COR-L47 (cell line): ENCODE results near the gene EMILIN3.
"Not testable (repeated sequence)": the region's sequence is repeated elsewhere in the genome, so short reads cannot be mapped to it uniquely, and the experiment has no call there.

Experiments used
- DNase-seq: peaks from one replicate; lab custom pipeline; 2025; lab: John Stamatoyannopoulos, UW

EMILIN3 gene

DNA sequence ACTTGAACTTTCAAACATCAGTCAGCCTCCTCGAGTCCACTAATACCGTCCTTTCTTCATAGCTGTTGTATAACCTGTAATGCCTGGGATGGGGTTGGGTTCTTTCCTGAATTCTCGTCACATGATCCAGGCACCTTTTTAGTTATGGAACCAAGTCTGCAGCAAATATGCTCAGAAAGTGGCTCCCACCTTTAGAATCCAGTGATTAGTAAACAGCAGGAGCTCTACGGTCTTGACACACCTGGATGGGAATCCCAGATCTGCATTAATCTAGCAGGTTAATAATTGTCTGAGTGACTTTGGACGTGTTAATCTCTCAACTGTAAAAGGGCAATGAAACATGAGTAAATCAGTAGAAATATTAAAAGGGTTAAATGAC lies 48.4 kb downstream of the EMILIN3 start:
- no peak for DNase-seq

GRCh38 chr20:41317546-41318270 lies 48.9 kb downstream of the EMILIN3 start, which contains the start of gene ZHX3:
Gene ZHX3, minus strand, starts transcription at chr20:41317731. Its CDS starts 112,815 bp downstream, at chr20:41204916.
- DNase-seq, result peak; percentile 96

GRCh38 chr20:41316602-41317545 lies 49.7 kb downstream of the EMILIN3 start:
- peak; percentile 19 for DNase-seq

DNA sequence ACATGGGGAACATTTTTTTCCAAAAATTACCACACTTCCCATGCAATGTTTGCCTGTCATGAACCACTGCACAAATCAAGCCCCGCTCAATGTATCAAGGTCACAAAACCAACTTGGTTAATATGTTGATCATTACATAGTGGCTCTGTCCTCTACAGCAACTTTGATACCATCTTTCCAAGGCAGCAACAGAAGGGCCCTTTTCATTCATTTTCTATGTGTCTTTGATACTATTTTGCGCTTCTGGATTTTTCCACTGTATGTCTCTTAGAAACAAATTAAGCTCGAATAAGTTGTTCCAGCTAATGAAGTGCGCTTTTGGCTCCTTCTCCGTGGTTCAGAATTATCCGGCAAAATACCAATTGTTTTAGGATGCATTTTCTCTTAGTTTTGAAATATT lies 50.6 kb downstream of the EMILIN3 start:
- no peak for DNase-seq

- peak; percentile 0 for DNase-seq
Measured at GRCh38 chr20:41314386-41314785, 52.2 kb downstream of the EMILIN3 start.

- not testable (repeated sequence) for DNase-seq
Measured at GRCh38 chr20:41312009-41312408, 54.6 kb downstream of the EMILIN3 start.
